Breast epithelium (tissue), 3 donors: Measurements from ENCODE around the gene CDC14B.

Source experiments
- POLR2A ChIP-seq: fragments of 450-650 bp; IDR thresholded peaks from one replicate; pipeline ENCODE4 v1.6.1; 2016; ENCODE audit warnings: antibody characterized with exemption, mild to moderate bottlenecking, moderate library complexity
- POLR2AphosphoS5 ChIP-seq, 3 donors: sonication (generic); formaldehyde crosslinking; IDR thresholded peaks; one replicate each; pipeline ENCODE4 v1.6.1; 2017; ENCODE audit warnings: antibody characterized with exemption in 3 of 3
- TF ChIP-seq, protein P1 (sequence below), 3 donors: fragments of 450-650 bp; IDR thresholded peaks; one replicate each; pipeline ENCODE4 v1.5.1; 2016 to 2017; ENCODE audit warnings: antibody characterized with exemption in 3 of 3, mild to moderate bottlenecking in 3 of 3, moderate library complexity in 3 of 3

DNA sequence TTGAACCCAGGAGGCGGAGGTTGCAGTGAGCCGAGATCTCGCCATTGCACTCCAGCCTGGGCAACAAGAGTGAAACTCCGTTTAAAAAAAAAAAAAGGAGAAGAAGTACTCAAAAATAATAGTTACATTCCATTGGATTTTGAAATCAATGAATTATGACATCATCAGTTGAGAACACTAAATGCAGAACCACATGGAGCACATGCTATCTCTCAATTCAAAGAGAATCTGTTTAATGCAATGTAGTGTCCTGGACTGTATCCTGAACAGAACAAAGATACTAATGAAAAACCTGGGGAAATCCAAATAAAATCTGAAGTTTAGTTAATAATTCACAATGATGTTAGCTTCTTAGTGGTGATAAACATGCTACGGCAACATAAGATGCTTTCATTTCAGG, 20.3 kb downstream of the CDC14B start:
- TF ChIP-seq, protein P1, sequence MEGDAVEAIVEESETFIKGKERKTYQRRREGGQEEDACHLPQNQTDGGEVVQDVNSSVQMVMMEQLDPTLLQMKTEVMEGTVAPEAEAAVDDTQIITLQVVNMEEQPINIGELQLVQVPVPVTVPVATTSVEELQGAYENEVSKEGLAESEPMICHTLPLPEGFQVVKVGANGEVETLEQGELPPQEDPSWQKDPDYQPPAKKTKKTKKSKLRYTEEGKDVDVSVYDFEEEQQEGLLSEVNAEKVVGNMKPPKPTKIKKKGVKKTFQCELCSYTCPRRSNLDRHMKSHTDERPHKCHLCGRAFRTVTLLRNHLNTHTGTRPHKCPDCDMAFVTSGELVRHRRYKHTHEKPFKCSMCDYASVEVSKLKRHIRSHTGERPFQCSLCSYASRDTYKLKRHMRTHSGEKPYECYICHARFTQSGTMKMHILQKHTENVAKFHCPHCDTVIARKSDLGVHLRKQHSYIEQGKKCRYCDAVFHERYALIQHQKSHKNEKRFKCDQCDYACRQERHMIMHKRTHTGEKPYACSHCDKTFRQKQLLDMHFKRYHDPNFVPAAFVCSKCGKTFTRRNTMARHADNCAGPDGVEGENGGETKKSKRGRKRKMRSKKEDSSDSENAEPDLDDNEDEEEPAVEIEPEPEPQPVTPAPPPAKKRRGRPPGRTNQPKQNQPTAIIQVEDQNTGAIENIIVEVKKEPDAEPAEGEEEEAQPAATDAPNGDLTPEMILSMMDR (IDR thresholded peaks at IDR 0.05): no peak
- no peak for TF ChIP-seq POLR2AphosphoS5 (IDR thresholded peaks at IDR 0.05)
- TF ChIP-seq POLR2A: no peak
